HEK293 (cell line): Measurements from ENCODE around the gene C1QL1.

ENCODE experiments used
- CTCF ChIA-PET: fragments of 350-600 bp; formaldehyde crosslinking; extraction: SDS; loops from one replicate; lab custom pipeline; 2021; ENCODE audit warnings: antibody characterized with exemption; lab: Yijun Ruan, JAX
- POLR2A ChIA-PET: fragments of 300-600 bp; formaldehyde crosslinking; extraction: SDS; loops from one replicate; lab custom pipeline; 2020; ENCODE audit warnings: antibody characterized with exemption, inconsistent platforms; lab: Yijun Ruan, JAX
- H3K27ac ChIP-seq: fragments of 200-500 bp; sonication (Bioruptor generic); 2 replicates; pipeline ENCODE4 v1.5.1; 2014; ENCODE audit warnings: low read depth, low read length, control low read depth, inconsistent platforms; ENCODE audit errors: extremely low read depth
- H3K36me3 ChIP-seq, 2 experiments: fragments of 200-500 bp in 1 of 2; sonication (Bioruptor generic) in 1 of 2; 1 replicate in 1 of 2; 2 replicates in 1 of 2; pipeline ENCODE4 v1.5.1; 2014 to 2017; ENCODE audit warnings: inconsistent platforms in 2 of 2, low read length in 2 of 2; ENCODE audit not compliant: control insufficient read depth in 2 of 2, insufficient read depth in 1 of 2
- H3K4me1 ChIP-seq: fragments of 200-500 bp; sonication (Bioruptor generic); 2 replicates; pipeline ENCODE4 v1.5.1; 2014; ENCODE audit warnings: mild to moderate bottlenecking, low read length, inconsistent platforms; ENCODE audit not compliant: control insufficient read depth, insufficient read depth
- H3K4me3 ChIP-seq: 2 replicates; pipeline ENCODE4 v1.5.1; 2011; ENCODE audit warnings: low read depth, mild to moderate bottlenecking, control low read depth, low read length, moderate library complexity
- H3K9me3 ChIP-seq: fragments of 200-500 bp; sonication (Bioruptor generic); 2 replicates; pipeline ENCODE4 v1.5.1; 2014; ENCODE audit warnings: low read depth, low read length, inconsistent platforms; ENCODE audit not compliant: control insufficient read depth, insufficient read depth
- MZF1 ChIP-seq: fragments of 450-650 bp; formaldehyde crosslinking; IDR thresholded peaks from 2 replicates; pipeline ENCODE4 v1.5.1; 2017; ENCODE audit warnings: missing biosample characterization, missing genetic modification characterization, borderline replicate concordance
- PRDM1 ChIP-seq: fragments of 450-650 bp; formaldehyde crosslinking; IDR thresholded peaks from 2 replicates; pipeline ENCODE4; 2016; ENCODE audit warnings: missing biosample characterization, missing genetic modification characterization
- SP7 ChIP-seq: fragments of 450-650 bp; formaldehyde crosslinking; IDR thresholded peaks from 2 replicates; pipeline ENCODE4 v1.5.1; 2016; ENCODE audit warnings: missing biosample characterization, missing genetic modification characterization
- ZNF114 ChIP-seq: fragments of 450-650 bp; formaldehyde crosslinking; IDR thresholded peaks from 2 replicates; pipeline ENCODE4 v1.5.0; 2017; ENCODE audit warnings: missing biosample characterization, missing genetic modification characterization
- ZNF169 ChIP-seq: fragments of 450-650 bp; formaldehyde crosslinking; IDR thresholded peaks from 2 replicates; pipeline ENCODE4 v1.5.1; 2016; ENCODE audit warnings: missing biosample characterization, missing genetic modification characterization
- ZNF221 ChIP-seq: fragments of 450-650 bp; formaldehyde crosslinking; IDR thresholded peaks from 2 replicates; pipeline ENCODE4 v1.5.1; 2017; ENCODE audit warnings: missing biosample characterization, missing genetic modification characterization, borderline replicate concordance
- ZNF274 ChIP-seq, 2 experiments: fragments of 200-500 bp in 1 of 2; fragments of 450-650 bp in 1 of 2; sonication (Bioruptor generic) in 1 of 2; formaldehyde crosslinking in 1 of 2; IDR thresholded peaks; 2 replicates each; pipeline versions ENCODE4 v1.5.1 to v1.6.1; 2014 to 2016; ENCODE audit warnings: borderline replicate concordance in 1 of 2, inconsistent platforms in 1 of 2, low read length in 1 of 2, missing biosample characterization in 1 of 2, missing genetic modification characterization in 1 of 2
- ZNF292 ChIP-seq: fragments of 450-650 bp; formaldehyde crosslinking; IDR thresholded peaks from 2 replicates; pipeline ENCODE4 v1.5.1; 2016; ENCODE audit warnings: low read depth, missing biosample characterization, missing genetic modification characterization, borderline replicate concordance
- ZNF426 ChIP-seq: fragments of 450-650 bp; formaldehyde crosslinking; IDR thresholded peaks from 2 replicates; pipeline ENCODE4 v1.5.1; 2017; ENCODE audit warnings: missing biosample characterization, missing genetic modification characterization, mild to moderate bottlenecking, inconsistent platforms, moderate library complexity
- ZNF549 ChIP-seq: fragments of 450-650 bp; IDR thresholded peaks from 2 replicates; pipeline ENCODE4 v1.5.1; 2018; ENCODE audit warnings: missing biosample characterization, missing genetic modification characterization, mild to moderate bottlenecking, inconsistent platforms, moderate library complexity
- ZNF677 ChIP-seq: fragments of 450-650 bp; IDR thresholded peaks from 2 replicates; pipeline ENCODE4 v1.5.0; 2018; ENCODE audit warnings: missing biosample characterization, mild to moderate bottlenecking, missing genetic modification characterization, moderate library complexity
- TF ChIP-seq, protein P1 (sequence below): fragments of 450-650 bp; formaldehyde crosslinking; IDR thresholded peaks from 2 replicates; pipeline ENCODE4 v1.5.1; 2016; ENCODE audit warnings: missing biosample characterization, missing genetic modification characterization
- TF ChIP-seq, protein P2 (sequence below): fragments of 450-650 bp; IDR thresholded peaks from 2 replicates; pipeline ENCODE4 v1.5.1; 2018; ENCODE audit warnings: missing biosample characterization, mild to moderate bottlenecking, missing genetic modification characterization
- TF ChIP-seq, protein P3 (sequence below): IDR thresholded peaks from 2 replicates; pipeline ENCODE4 v1.6.1; 2011; ENCODE audit warnings: mild to moderate bottlenecking, low read depth, low read length, borderline replicate concordance
- TF ChIP-seq, protein P4 (sequence below): fragments of 450-650 bp; formaldehyde crosslinking; IDR thresholded peaks from 2 replicates; pipeline ENCODE4 v1.5.1; 2016; ENCODE audit warnings: missing biosample characterization, missing genetic modification characterization
- TF ChIP-seq, protein P5 (sequence below): fragments of 450-650 bp; formaldehyde crosslinking; IDR thresholded peaks from 2 replicates; pipeline ENCODE4 v1.5.1; 2016; ENCODE audit warnings: missing biosample characterization, missing genetic modification characterization, borderline replicate concordance

Gene C1QL1

DNA sequence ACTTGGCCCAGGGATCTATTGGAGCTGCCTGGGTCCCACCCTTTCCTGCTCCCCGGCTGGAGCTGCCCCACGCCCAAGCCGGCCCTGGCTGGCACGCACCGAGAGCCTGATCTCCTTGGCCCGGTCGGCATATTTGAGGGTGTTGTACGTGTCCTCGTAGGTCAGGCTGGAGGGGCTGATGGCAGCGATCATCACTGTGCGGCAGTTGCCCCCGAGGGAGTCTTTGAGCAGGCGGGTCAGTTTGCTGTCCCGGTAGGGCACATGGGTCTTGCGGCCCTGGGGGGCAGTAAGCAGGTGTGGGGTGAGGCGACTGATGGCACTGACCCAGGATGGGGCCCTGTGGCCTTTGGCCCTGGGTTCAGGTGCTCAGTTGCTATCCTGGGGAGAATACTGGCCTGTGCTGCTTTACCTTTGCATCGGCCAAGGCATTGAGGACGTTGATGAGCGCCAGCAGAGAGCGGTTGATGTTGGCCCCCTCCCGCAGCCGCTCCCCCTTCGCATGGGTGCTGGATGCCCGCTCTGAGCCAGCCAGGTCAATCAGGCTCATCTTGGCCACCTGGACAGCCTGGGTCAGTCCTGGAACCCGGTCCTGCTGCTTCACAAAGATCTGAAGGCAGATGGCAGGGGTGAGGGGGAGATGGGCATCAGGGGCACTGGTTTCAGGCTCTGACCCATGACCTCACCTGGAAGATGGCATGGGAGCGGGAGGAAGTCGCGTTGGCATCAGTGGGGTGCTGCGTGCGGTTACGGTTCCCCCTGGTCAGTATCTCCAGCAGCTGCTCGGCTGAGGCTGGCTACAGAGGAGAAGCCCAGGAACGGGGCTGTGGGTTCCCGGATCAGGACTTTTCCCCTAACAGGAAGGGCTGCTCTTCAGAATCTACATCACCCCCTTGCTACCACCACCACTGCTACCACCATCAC, 34.0 kb downstream of the C1QL1 start:
- TF ChIP-seq, protein P1, sequence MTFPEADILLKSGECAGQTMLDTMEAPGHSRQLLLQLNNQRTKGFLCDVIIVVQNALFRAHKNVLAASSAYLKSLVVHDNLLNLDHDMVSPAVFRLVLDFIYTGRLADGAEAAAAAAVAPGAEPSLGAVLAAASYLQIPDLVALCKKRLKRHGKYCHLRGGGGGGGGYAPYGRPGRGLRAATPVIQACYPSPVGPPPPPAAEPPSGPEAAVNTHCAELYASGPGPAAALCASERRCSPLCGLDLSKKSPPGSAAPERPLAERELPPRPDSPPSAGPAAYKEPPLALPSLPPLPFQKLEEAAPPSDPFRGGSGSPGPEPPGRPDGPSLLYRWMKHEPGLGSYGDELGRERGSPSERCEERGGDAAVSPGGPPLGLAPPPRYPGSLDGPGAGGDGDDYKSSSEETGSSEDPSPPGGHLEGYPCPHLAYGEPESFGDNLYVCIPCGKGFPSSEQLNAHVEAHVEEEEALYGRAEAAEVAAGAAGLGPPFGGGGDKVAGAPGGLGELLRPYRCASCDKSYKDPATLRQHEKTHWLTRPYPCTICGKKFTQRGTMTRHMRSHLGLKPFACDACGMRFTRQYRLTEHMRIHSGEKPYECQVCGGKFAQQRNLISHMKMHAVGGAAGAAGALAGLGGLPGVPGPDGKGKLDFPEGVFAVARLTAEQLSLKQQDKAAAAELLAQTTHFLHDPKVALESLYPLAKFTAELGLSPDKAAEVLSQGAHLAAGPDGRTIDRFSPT (tag by site-specific recombination) = peak; percentile 72; the same call in 1 of the 2 replicates
- no peak for TF ChIP-seq SP7 (tag by site-specific recombination)
- H3K36me3 ChIP-seq = peaks cover 72 to 85% of the 10 kb centered on the region in 2 experiments
- no peak overlapping the region for H3K27ac ChIP-seq
- no peak overlapping the region for H3K4me3 ChIP-seq
- no peaks in the 10 kb centered on the region for H3K9me3 ChIP-seq
- ChIA-PET CTCF (no interaction called here), POLR2A (no interaction called here)
- H3K4me1 ChIP-seq = no peaks in the 10 kb centered on the region

DNA sequence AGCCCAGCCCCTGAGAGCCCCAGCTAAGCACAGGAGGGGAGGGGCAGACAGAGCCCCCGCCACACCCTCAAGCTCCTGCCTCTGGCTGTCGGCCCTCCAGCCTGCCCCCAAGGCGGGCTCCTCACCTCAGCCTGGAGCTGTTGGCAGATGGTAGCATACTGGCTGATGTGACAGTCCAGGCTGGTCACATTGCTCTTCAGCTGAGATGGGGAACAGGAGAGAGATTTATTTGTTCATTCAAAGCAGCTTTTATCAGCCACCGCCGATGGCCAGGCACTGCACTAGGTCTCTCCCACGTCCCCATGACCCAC, 35.4 kb downstream of the C1QL1 start:
- Histone ChIP-seq H3K27ac (no peak overlapping the region), H3K36me3 (peaks cover 69 to 90% of the 10 kb centered on the region in 2 experiments), H3K4me3 (no peak overlapping the region), H3K9me3 (no peaks in the 10 kb centered on the region), H3K4me1 (no peaks in the 10 kb centered on the region)
- ChIA-PET CTCF (interaction anchor here (0.7 to 4.9 kb wide), 4 partner anchors 12 to 165 kb away, joined by 3 to 41 read pairs (median 13); no protein-coding TSS in a partner anchor), POLR2A (no interaction called here)
- no peak for TF ChIP-seq PRDM1
- TF ChIP-seq ZNF114 (tag by site-specific recombination) = no peak
- TF ChIP-seq ZNF274 (IDR thresholded peaks at IDR 0.05; ENCODE audit: low read length) = no peak
- TF ChIP-seq ZNF274 (tag by site-specific recombination; IDR thresholded peaks at IDR 0.05; ENCODE audit: borderline replicate concordance) = no peak
- no peak for TF ChIP-seq ZNF677 (tag by site-specific recombination)
- TF ChIP-seq ZNF549 = no peak
- TF ChIP-seq, protein P2, sequence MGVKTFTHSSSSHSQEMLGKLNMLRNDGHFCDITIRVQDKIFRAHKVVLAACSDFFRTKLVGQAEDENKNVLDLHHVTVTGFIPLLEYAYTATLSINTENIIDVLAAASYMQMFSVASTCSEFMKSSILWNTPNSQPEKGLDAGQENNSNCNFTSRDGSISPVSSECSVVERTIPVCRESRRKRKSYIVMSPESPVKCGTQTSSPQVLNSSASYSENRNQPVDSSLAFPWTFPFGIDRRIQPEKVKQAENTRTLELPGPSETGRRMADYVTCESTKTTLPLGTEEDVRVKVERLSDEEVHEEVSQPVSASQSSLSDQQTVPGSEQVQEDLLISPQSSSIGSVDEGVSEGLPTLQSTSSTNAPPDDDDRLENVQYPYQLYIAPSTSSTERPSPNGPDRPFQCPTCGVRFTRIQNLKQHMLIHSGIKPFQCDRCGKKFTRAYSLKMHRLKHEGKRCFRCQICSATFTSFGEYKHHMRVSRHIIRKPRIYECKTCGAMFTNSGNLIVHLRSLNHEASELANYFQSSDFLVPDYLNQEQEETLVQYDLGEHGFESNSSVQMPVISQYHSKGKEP (tag by site-specific recombination) = no peak
- TF ChIP-seq ZNF292 (tag by site-specific recombination) = no peak
- TF ChIP-seq, protein P3, sequence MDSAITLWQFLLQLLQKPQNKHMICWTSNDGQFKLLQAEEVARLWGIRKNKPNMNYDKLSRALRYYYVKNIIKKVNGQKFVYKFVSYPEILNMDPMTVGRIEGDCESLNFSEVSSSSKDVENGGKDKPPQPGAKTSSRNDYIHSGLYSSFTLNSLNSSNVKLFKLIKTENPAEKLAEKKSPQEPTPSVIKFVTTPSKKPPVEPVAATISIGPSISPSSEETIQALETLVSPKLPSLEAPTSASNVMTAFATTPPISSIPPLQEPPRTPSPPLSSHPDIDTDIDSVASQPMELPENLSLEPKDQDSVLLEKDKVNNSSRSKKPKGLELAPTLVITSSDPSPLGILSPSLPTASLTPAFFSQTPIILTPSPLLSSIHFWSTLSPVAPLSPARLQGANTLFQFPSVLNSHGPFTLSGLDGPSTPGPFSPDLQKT = no peak
- TF ChIP-seq MZF1 = no peak
- no peak for TF ChIP-seq ZNF169 (tag by site-specific recombination)
- TF ChIP-seq, protein P4, sequence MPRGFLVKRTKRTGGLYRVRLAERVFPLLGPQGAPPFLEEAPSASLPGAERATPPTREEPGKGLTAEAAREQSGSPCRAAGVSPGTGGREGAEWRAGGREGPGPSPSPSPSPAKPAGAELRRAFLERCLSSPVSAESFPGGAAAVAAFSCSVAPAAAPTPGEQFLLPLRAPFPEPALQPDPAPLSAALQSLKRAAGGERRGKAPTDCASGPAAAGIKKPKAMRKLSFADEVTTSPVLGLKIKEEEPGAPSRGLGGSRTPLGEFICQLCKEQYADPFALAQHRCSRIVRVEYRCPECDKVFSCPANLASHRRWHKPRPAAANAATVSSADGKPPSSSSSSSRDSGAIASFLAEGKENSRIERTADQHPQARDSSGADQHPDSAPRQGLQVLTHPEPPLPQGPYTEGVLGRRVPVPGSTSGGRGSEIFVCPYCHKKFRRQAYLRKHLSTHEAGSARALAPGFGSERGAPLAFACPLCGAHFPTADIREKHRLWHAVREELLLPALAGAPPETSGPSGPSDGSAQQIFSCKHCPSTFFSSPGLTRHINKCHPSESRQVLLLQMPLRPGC (tag by site-specific recombination) = no peak
- TF ChIP-seq ZNF426 (tag by site-specific recombination) = no peak
- TF ChIP-seq, protein P5, sequence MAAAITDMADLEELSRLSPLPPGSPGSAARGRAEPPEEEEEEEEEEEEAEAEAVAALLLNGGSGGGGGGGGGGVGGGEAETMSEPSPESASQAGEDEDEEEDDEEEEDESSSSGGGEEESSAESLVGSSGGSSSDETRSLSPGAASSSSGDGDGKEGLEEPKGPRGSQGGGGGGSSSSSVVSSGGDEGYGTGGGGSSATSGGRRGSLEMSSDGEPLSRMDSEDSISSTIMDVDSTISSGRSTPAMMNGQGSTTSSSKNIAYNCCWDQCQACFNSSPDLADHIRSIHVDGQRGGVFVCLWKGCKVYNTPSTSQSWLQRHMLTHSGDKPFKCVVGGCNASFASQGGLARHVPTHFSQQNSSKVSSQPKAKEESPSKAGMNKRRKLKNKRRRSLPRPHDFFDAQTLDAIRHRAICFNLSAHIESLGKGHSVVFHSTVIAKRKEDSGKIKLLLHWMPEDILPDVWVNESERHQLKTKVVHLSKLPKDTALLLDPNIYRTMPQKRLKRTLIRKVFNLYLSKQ (tag by site-specific recombination) = no peak
- no peak for TF ChIP-seq ZNF221 (tag by site-specific recombination)
